Esophagus muscularis mucosa (tissue), 3 donors: Measurements from ENCODE around the gene PRKCD.

Experiments
- POLR2A ChIP-seq: fragments of 450-650 bp; IDR thresholded peaks from one replicate; pipeline ENCODE4 v1.6.1; 2017; ENCODE audit warnings: antibody characterized with exemption, moderate library complexity, mild to moderate bottlenecking, low read depth
- POLR2AphosphoS5 ChIP-seq, 2 donors: sonication (generic); formaldehyde crosslinking; IDR thresholded peaks; one replicate each; pipeline ENCODE4 v1.6.1; 2017; ENCODE audit warnings: antibody characterized with exemption in 2 of 2
- TF ChIP-seq, protein P1 (sequence below), 3 experiments: fragments of 200-600 bp in 2 of 3; fragments of 450-650 bp in 1 of 3; sonication (generic) in 2 of 3; IDR thresholded peaks; one replicate each; pipeline ENCODE4 v1.5.1; 2017 to 2019; ENCODE audit warnings: antibody characterized with exemption in 3 of 3, mild to moderate bottlenecking in 2 of 3, moderate library complexity in 1 of 3

DNA sequence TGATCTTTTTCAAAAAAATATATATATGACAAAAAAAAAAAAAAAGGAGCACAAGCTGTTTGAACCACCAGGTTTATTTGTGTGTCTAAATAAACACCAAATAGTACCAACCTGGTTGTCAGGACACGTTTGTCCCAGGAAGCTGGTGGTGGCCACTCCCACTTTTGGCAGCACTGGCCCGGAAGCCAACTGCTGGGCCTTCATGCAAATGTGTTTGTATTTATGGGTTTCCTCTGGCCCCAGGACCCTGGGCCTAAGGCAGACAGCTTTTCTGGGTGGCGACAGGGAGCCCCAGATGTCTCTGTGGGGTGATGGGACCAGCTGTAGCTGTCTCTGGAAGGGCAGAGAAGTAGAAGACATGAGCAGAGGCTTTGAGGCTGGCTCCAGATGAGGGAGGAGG is 31.6 kb downstream of the PRKCD start:
- TF ChIP-seq, protein P1, sequence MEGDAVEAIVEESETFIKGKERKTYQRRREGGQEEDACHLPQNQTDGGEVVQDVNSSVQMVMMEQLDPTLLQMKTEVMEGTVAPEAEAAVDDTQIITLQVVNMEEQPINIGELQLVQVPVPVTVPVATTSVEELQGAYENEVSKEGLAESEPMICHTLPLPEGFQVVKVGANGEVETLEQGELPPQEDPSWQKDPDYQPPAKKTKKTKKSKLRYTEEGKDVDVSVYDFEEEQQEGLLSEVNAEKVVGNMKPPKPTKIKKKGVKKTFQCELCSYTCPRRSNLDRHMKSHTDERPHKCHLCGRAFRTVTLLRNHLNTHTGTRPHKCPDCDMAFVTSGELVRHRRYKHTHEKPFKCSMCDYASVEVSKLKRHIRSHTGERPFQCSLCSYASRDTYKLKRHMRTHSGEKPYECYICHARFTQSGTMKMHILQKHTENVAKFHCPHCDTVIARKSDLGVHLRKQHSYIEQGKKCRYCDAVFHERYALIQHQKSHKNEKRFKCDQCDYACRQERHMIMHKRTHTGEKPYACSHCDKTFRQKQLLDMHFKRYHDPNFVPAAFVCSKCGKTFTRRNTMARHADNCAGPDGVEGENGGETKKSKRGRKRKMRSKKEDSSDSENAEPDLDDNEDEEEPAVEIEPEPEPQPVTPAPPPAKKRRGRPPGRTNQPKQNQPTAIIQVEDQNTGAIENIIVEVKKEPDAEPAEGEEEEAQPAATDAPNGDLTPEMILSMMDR (IDR thresholded peaks at IDR 0.05): no peak
- TF ChIP-seq POLR2A (no peak), POLR2AphosphoS5 (IDR thresholded peaks at IDR 0.05) (no peak)
